Activated CD4-positive, alpha-beta T cell treated with anti-CD3 and anti-CD28 coated beads, Interleukin-2, amount 10 ng/mL, durations not matched to agents 7 days and 5 days (primary cell): ENCODE results near the gene CISD3. TPM values are rescaled to one million over a fixed set of nuclear protein-coding genes. Genes with fewer than 3 reads are reported as not detected.
"Not testable (repeated sequence)": the region's sequence is repeated elsewhere in the genome, so short reads cannot be mapped to it uniquely, and the experiment has no call there.

Experiments
- CTCF ChIA-PET: fragments of 350-600 bp; sonication (Branson Sonifier 250); formaldehyde crosslinking; loops from one replicate; lab custom pipeline; 2021; ENCODE audit warnings: antibody characterized with exemption; lab: Charles Lee
- POLR2A ChIA-PET: fragments of 350-600 bp; sonication (Branson Sonifier 250); formaldehyde crosslinking; loops from one replicate; lab custom pipeline; 2021; ENCODE audit warnings: antibody characterized with exemption; lab: Charles Lee
- DNase-seq: peaks from one replicate; pipeline ENCODE4 v3.0.0-alpha.2; 2020
- H3K27ac Mint-ChIP-seq: one replicate; pipeline ENCODE4 v1.8.0; 2021; ENCODE audit warnings: mild to moderate bottlenecking, moderate library complexity, mixed read lengths
- H3K27me3 Mint-ChIP-seq: one replicate; pipeline ENCODE4 v1.8.0; 2021; ENCODE audit warnings: mixed read lengths
- H3K36me3 Mint-ChIP-seq: one replicate; pipeline ENCODE4 v1.8.0; 2021; ENCODE audit warnings: low read depth, mixed read lengths
- H3K4me1 Mint-ChIP-seq: one replicate; pipeline ENCODE4 v1.8.0; 2021; ENCODE audit warnings: mixed read lengths
- H3K4me3 Mint-ChIP-seq: one replicate; pipeline ENCODE4 v1.8.0; 2021; ENCODE audit warnings: mild to moderate bottlenecking, moderate library complexity, mixed read lengths
- H3K9me3 Mint-ChIP-seq: one replicate; pipeline ENCODE4 v1.8.0; 2021; ENCODE audit warnings: mixed read lengths
- total RNA-seq, 2 experiments: library from RNA; stranded (reverse); gene quantifications; one replicate each; pipeline ENCODE4 v1.2.3, GENCODE V29; 2021

Gene CISD3
- total RNA-seq, 2 experiments from 2014 or later, result 45.7 to 46.3 TPM

GRCh38 chr17:38720941-38721340 is 9.2 kb upstream of the CISD3 start:
- peak overlapping the region; percentile 54 for H3K27ac Mint-ChIP-seq
- H3K36me3 Mint-ChIP-seq, result peaks cover 50% of the 10 kb centered on the region
- H3K9me3 Mint-ChIP-seq, result no peaks in the 10 kb centered on the region
- DNase-seq, result no peak
- no peak overlapping the region for H3K4me3 Mint-ChIP-seq
- H3K4me1 Mint-ChIP-seq, result peaks cover 27% of the 10 kb centered on the region
- no peaks in the 10 kb centered on the region for H3K27me3 Mint-ChIP-seq
- POLR2A ChIA-PET, result no interaction called here
- CTCF ChIA-PET, result interaction anchor here (2.0 kb wide), 1 partner anchor 11 kb away, joined by 6 read pairs; no protein-coding TSS in a partner anchor

GRCh38 chr17:38721802-38722201 is 8.3 kb upstream of the CISD3 start:
- no peaks in the 10 kb centered on the region for H3K9me3 Mint-ChIP-seq
- peaks cover 48% of the 10 kb centered on the region for H3K36me3 Mint-ChIP-seq
- no peak overlapping the region for H3K27ac Mint-ChIP-seq
- POLR2A ChIA-PET, result no interaction called here
- peaks cover 31% of the 10 kb centered on the region for H3K4me1 Mint-ChIP-seq
- no peak for DNase-seq
- no peaks in the 10 kb centered on the region for H3K27me3 Mint-ChIP-seq
- CTCF ChIA-PET, result interaction anchor here (1.0 to 2.0 kb wide), 3 partner anchors 12 to 17 kb away, joined by 3 to 6 read pairs (median 3); partner anchors contain the start of gene MLLT6
- no peak overlapping the region for H3K4me3 Mint-ChIP-seq

GRCh38 chr17:38724337-38724988 is 5.7 kb upstream of the CISD3 start:
- peaks cover 44% of the 10 kb centered on the region for H3K36me3 Mint-ChIP-seq
- CTCF ChIA-PET, result interaction anchor here (0.6 kb wide), 1 partner anchor 13 kb away, joined by 5 read pairs; no protein-coding TSS in a partner anchor
- no peaks in the 10 kb centered on the region for H3K27me3 Mint-ChIP-seq
- POLR2A ChIA-PET, result no interaction called here
- DNase-seq, result no peak
- no peak overlapping the region for H3K4me3 Mint-ChIP-seq
- peaks cover 5% of the 10 kb centered on the region for H3K9me3 Mint-ChIP-seq
- no peak overlapping the region for H3K27ac Mint-ChIP-seq
- H3K4me1 Mint-ChIP-seq, result peaks cover 49% of the 10 kb centered on the region

GRCh38 chr17:38725066-38725465 is 5.1 kb upstream of the CISD3 start:
- H3K4me3 Mint-ChIP-seq, result no peak overlapping the region
- H3K4me1 Mint-ChIP-seq, result peaks cover 51% of the 10 kb centered on the region
- H3K9me3 Mint-ChIP-seq, result peaks cover 5% of the 10 kb centered on the region
- peak overlapping the region; percentile 66 for H3K27ac Mint-ChIP-seq
- DNase-seq, result no peak
- peaks cover 42% of the 10 kb centered on the region for H3K36me3 Mint-ChIP-seq
- ChIA-PET CTCF (interaction anchor here (1.9 kb wide), 1 partner anchor 8 kb away, joined by 5 read pairs; no protein-coding TSS in a partner anchor), POLR2A (no interaction called here)
- no peaks in the 10 kb centered on the region for H3K27me3 Mint-ChIP-seq

- CTCF ChIA-PET, result interaction anchor here (1.9 kb wide), 1 partner anchor 10 kb away, joined by 5 read pairs; no protein-coding TSS in a partner anchor
- not testable (repeated sequence) for H3K4me3 Mint-ChIP-seq, H3K9me3 Mint-ChIP-seq, DNase-seq, H3K27me3 Mint-ChIP-seq
- POLR2A ChIA-PET, result interaction anchor here (0.6 kb wide), 1 partner anchor 11 kb away, joined by 4 read pairs; no protein-coding TSS in a partner anchor
- Mint-ChIP-seq H3K27ac (peak overlapping the region; percentile 66), H3K4me1 (peaks cover 55% of the 10 kb centered on the region), H3K36me3 (peaks cover 34% of the 10 kb centered on the region)
Observed at GRCh38 chr17:38726145-38726544, 4.0 kb upstream of the CISD3 start.

GRCh38 chr17:38727736-38728135 is 2.4 kb upstream of the CISD3 start:
- ChIA-PET CTCF (interaction anchor here (0.9 to 2.3 kb wide), 8 partner anchors 17 to 479 kb away, joined by 3 to 10 read pairs (median 6); partner anchors contain the start of gene MLLT6), POLR2A (interaction anchor here (0.8 kb wide), 1 partner anchor 23 kb away, joined by 3 read pairs; the partner anchor contains the start of gene MLLT6)
- Mint-ChIP-seq H3K27ac (peak overlapping the region; percentile 87), H3K36me3 (peaks cover 38% of the 10 kb centered on the region), H3K27me3 (no peaks in the 10 kb centered on the region), H3K4me3 (peak overlapping the region; percentile 42), H3K9me3 (peaks cover 5% of the 10 kb centered on the region), H3K4me1 (peaks cover 70% of the 10 kb centered on the region)
- DNase-seq, result peak; percentile 55

GRCh38 chr17:38728290-38728831 is 1.8 kb upstream of the CISD3 start:
- Mint-ChIP-seq H3K27ac (peak overlapping the region; percentile 87), H3K9me3 (peaks cover 5% of the 10 kb centered on the region), H3K27me3 (no peaks in the 10 kb centered on the region), H3K4me3 (peak overlapping the region; percentile 42), H3K36me3 (peaks cover 42% of the 10 kb centered on the region), H3K4me1 (peaks cover 72% of the 10 kb centered on the region)
- peak; percentile 84 for DNase-seq
- ChIA-PET CTCF (interaction anchor here (0.9 to 2.3 kb wide), 13 partner anchors 9 to 478 kb away, joined by 3 to 10 read pairs (median 5); partner anchors contain the start of genes EPOP and MLLT6), POLR2A (interaction anchor here (0.6 to 1.4 kb wide), 5 partner anchors 9 to 24 kb away, joined by 3 to 10 read pairs (median 5); partner anchors contain the start of gene MLLT6)

- ChIA-PET POLR2A (interaction anchor here (1.3 to 1.4 kb wide), 2 partner anchors 23 to 25 kb away, joined by 5 to 7 read pairs; partner anchors contain the start of gene MLLT6), CTCF (interaction anchor here (1.2 to 2.3 kb wide), 7 partner anchors 10 to 53 kb away, joined by 4 to 10 read pairs (median 7); partner anchors contain the start of gene MLLT6)
- Mint-ChIP-seq H3K4me1 (peaks cover 78% of the 10 kb centered on the region), H3K27me3 (no peaks in the 10 kb centered on the region), H3K36me3 (peaks cover 40% of the 10 kb centered on the region), H3K4me3 (peak overlapping the region; percentile 68), H3K9me3 (peaks cover 5% of the 10 kb centered on the region), H3K27ac (peak overlapping the region; percentile 87)
- no peak for DNase-seq
Observed at GRCh38 chr17:38729368-38729885, 714 bp upstream of the CISD3 start.

- POLR2A ChIA-PET, result interaction anchor here (0.6 kb wide), 1 partner anchor 49 kb away, joined by 6 read pairs; no protein-coding TSS in a partner anchor
- peak; percentile 31 for DNase-seq
- CTCF ChIA-PET, result interaction anchor here (0.5 to 2.3 kb wide), 13 partner anchors 9 to 303 kb away, joined by 3 to 16 read pairs (median 3); no protein-coding TSS in a partner anchor
- Mint-ChIP-seq H3K4me3 (peak overlapping the region; percentile 97), H3K36me3 (peaks cover 31% of the 10 kb centered on the region), H3K9me3 (peaks cover 5% of the 10 kb centered on the region), H3K27me3 (no peaks in the 10 kb centered on the region), H3K4me1 (peaks cover 72% of the 10 kb centered on the region), H3K27ac (peak overlapping the region; percentile 91)
Observed at GRCh38 chr17:38730526-38731379, 612 bp downstream of the CISD3 start.

- no peak for DNase-seq
- ChIA-PET CTCF (interaction anchor here (0.6 to 2.3 kb wide), 10 partner anchors 8 to 174 kb away, joined by 3 to 16 read pairs (median 4); no protein-coding TSS in a partner anchor), POLR2A (interaction anchor here (0.6 kb wide), 1 partner anchor 49 kb away, joined by 6 read pairs; no protein-coding TSS in a partner anchor)
- Mint-ChIP-seq H3K27ac (peak overlapping the region; percentile 91), H3K9me3 (peaks cover 5% of the 10 kb centered on the region), H3K36me3 (peaks cover 31% of the 10 kb centered on the region), H3K4me3 (peak overlapping the region; percentile 97), H3K27me3 (no peaks in the 10 kb centered on the region), H3K4me1 (peaks cover 67% of the 10 kb centered on the region)
Observed at GRCh38 chr17:38731526-38732294, 1.6 kb downstream of the CISD3 start.
